ENCODE measurements around the gene HELB.
A peak's percentile ranks its signal among the peaks of the same experiment; 100 is the strongest.

Gene HELB

GRCh38 chr12:66387117-66387516, 84.8 kb downstream of the HELB start:
- Histone ChIP-seq H3K9me3 (replicated peaks in 1 of 11) (peaks cover 0 to 12% (median 10%) of the 10 kb centered on the region in 11 experiments; a peak in 17 of 22 replicates), H3K9ac (no peak overlapping the region), H3K4me3 (no peak overlapping the region), H3K27me3 (no peaks in the 10 kb centered on the region), H4K20me1 (no peaks in the 10 kb centered on the region), H3K4me2 (no peak overlapping the region), H3K36me3 (peaks cover 0 to 8% (median 4%) of the 10 kb centered on the region in 11 experiments; a peak in 4 of 22 replicates), H3K27ac (peak overlapping the region in 1 of 11 experiments; percentile 29; a peak in 1 of 22 replicates), H3K4me1 (peaks cover 0 to 18% (median 10%) of the 10 kb centered on the region in 10 experiments; a peak in 13 of 20 replicates)
- TF ChIP-seq Cebpa-rat (IDR thresholded peaks at IDR 0.05) = no peak
